Smooth muscle cell (in vitro differentiated cells): ENCODE results near the gene OR2D2. TPM values are rescaled to one million over a fixed set of nuclear protein-coding genes. Genes with fewer than 3 reads are reported as not detected.
"Not testable (repeated sequence)": the region's sequence is repeated elsewhere in the genome, so short reads cannot be mapped to it uniquely, and the experiment has no call there.

Experiments
- DNase-seq: peaks from one replicate; lab custom pipeline; 2025; ENCODE audit not compliant: unreplicated experiment; lab: John Stamatoyannopoulos, UW
- H2AFZ ChIP-seq: fragments of 200-600 bp; sonication (generic); 2 replicates; pipeline ENCODE4 v1.6.0; 2016; ENCODE audit warnings: antibody characterized with exemption, low read depth, mild to moderate bottlenecking
- H3F3A ChIP-seq: fragments of 200-600 bp; sonication (generic); 2 replicates; pipeline ENCODE4 v1.6.0; 2017; ENCODE audit warnings: antibody characterized with exemption, low read depth
- H3K27ac ChIP-seq: fragments of 200-600 bp; sonication (generic); 2 replicates; pipeline ENCODE4 v1.5.1; 2016; ENCODE audit warnings: low read depth, mild to moderate bottlenecking
- H3K27me3 ChIP-seq: fragments of 200-600 bp; sonication (generic); 2 replicates; pipeline ENCODE4 v1.6.1; 2016; ENCODE audit warnings: low read depth, mild to moderate bottlenecking
- H3K36me3 ChIP-seq: fragments of 200-600 bp; sonication (generic); 2 replicates; pipeline ENCODE4 v1.5.1; 2016; ENCODE audit warnings: low read depth
- H3K4me1 ChIP-seq: fragments of 200-600 bp; sonication (generic); 2 replicates; pipeline ENCODE4 v1.5.1; 2016; ENCODE audit warnings: low read depth
- H3K4me2 ChIP-seq: fragments of 200-600 bp; sonication (generic); 2 replicates; pipeline ENCODE4 v1.6.0; 2016; ENCODE audit warnings: mild to moderate bottlenecking
- H3K4me3 ChIP-seq: fragments of 200-600 bp; sonication (generic); 2 replicates; pipeline ENCODE4 v1.5.1; 2016; ENCODE audit warnings: mild to moderate bottlenecking
- H3K79me2 ChIP-seq: fragments of 200-600 bp; sonication (generic); 2 replicates; pipeline ENCODE4 v1.6.0; 2016; ENCODE audit warnings: low read depth, mild to moderate bottlenecking
- H3K9ac ChIP-seq: fragments of 200-600 bp; sonication (generic); 2 replicates; pipeline ENCODE4 v1.6.0; 2016; ENCODE audit warnings: low read depth
- H3K9me3 ChIP-seq: fragments of 200-600 bp; sonication (generic); replicated peaks from 2 replicates; pipeline ENCODE4 v1.5.1; 2016; ENCODE audit warnings: low read depth
- H4K20me1 ChIP-seq: fragments of 200-600 bp; sonication (generic); 2 replicates; pipeline ENCODE4 v1.6.0; 2016; ENCODE audit warnings: low read depth
- CTCF ChIP-seq: fragments of 200-600 bp; sonication (generic); IDR thresholded peaks from 2 replicates; pipeline ENCODE4 v1.5.1; 2017; ENCODE audit warnings: borderline replicate concordance, mild to moderate bottlenecking, antibody characterized with exemption; ENCODE audit not compliant: insufficient read depth, poor library complexity, severe bottlenecking
- WGBS: methylation state at CpG from one replicate; pipeline ENCODE4 v1.1.7; 2016; ENCODE audit warnings: low lambda C conversion rate; 5-methylcytosine and 5-hydroxymethylcytosine counted together
- polyA plus RNA-seq: library from polyadenylated mRNA; unstranded; fragments of >200 nt; fragmentation: Nextera tagmentation; extraction: Ambion mirVana; gene quantifications from 2 replicates; pipeline ENCODE4 v1.2.1, GENCODE V29; 2016
- total RNA-seq: library from RNA; depleted of rRNA; stranded (reverse); fragments of >200 nt; gene quantifications from 2 replicates; pipeline ENCODE4 v1.2.3, GENCODE V29; 2014

The OR2D2 gene
- total and polyA plus RNA-seq, 2 experiments from 2014 or later, result 0.13 TPM; not detected in 1

GRCh38 chr11:6888830-6889229 lies 3.5 kb downstream of the OR2D2 start:
- no peaks in the 10 kb centered on the region for H3K9me3 ChIP-seq
- H2AFZ ChIP-seq, result no peak overlapping the region
- H3K36me3 ChIP-seq, result no peaks in the 10 kb centered on the region
- H3K9ac ChIP-seq, result no peak overlapping the region
- no peaks in the 10 kb centered on the region for H3K27me3 ChIP-seq
- TF ChIP-seq CTCF, result no peak
- no peak overlapping the region for H3K27ac ChIP-seq
- H3K4me1 ChIP-seq, result no peaks in the 10 kb centered on the region
- no peaks in the 10 kb centered on the region for H4K20me1 ChIP-seq
- no peak overlapping the region for H3K4me2 ChIP-seq
- H3K4me3 ChIP-seq, result no peak overlapping the region
- no peaks in the 10 kb centered on the region for H3K79me2 ChIP-seq
- no peak for DNase-seq
- H3F3A ChIP-seq, result no peaks in the 10 kb centered on the region
- WGBS, result 95% methylated on average over 4 of the region's 4 CpGs

- WGBS, result 96% methylated on average over 5 of the region's 5 CpGs
- not testable (repeated sequence) for H3K27ac ChIP-seq, H3K36me3 ChIP-seq, H3K9me3 ChIP-seq, H3K9ac ChIP-seq, H3K4me3 ChIP-seq, H3K4me1 ChIP-seq, H3K4me2 ChIP-seq, H2AFZ ChIP-seq, DNase-seq, H4K20me1 ChIP-seq, H3K79me2 ChIP-seq, H3K27me3 ChIP-seq, H3F3A ChIP-seq
These were observed 4.6 kb downstream of the OR2D2 start for GRCh38 chr11:6887711-6888110.

- Histone ChIP-seq H2AFZ (no peak overlapping the region), H3K4me2 (no peak overlapping the region), H3K27me3 (no peaks in the 10 kb centered on the region), H3K9me3 (no peaks in the 10 kb centered on the region), H3K36me3 (no peaks in the 10 kb centered on the region), H3F3A (no peaks in the 10 kb centered on the region), H3K79me2 (no peaks in the 10 kb centered on the region), H3K4me1 (no peaks in the 10 kb centered on the region), H3K9ac (no peak overlapping the region), H3K4me3 (no peak overlapping the region), H3K27ac (no peak overlapping the region), H4K20me1 (no peaks in the 10 kb centered on the region)
- TF ChIP-seq CTCF, result no peak
- DNase-seq, result no peak
These were observed 9.5 kb downstream of the OR2D2 start for GRCh38 chr11:6882751-6883150.

GRCh38 chr11:6876914-6877313 lies 15.4 kb downstream of the OR2D2 start:
- H3K27me3 ChIP-seq, result no peaks in the 10 kb centered on the region
- no peak for TF ChIP-seq CTCF
- no peak for DNase-seq
- no peak overlapping the region for H3K4me3 ChIP-seq
- no peak overlapping the region for H3K9ac ChIP-seq
- no peaks in the 10 kb centered on the region for H3K79me2 ChIP-seq
- H4K20me1 ChIP-seq, result no peaks in the 10 kb centered on the region
- 87% methylated on average over 3 of the region's 3 CpGs for WGBS
- no peak overlapping the region for H3K4me2 ChIP-seq
- H3F3A ChIP-seq, result no peaks in the 10 kb centered on the region
- H3K9me3 ChIP-seq, result no peaks in the 10 kb centered on the region
- H3K27ac ChIP-seq, result no peak overlapping the region
- H3K4me1 ChIP-seq, result no peaks in the 10 kb centered on the region
- no peak overlapping the region for H2AFZ ChIP-seq
- H3K36me3 ChIP-seq, result no peaks in the 10 kb centered on the region
